ENCODE measurements around the gene CPED1.

The CPED1 gene

GRCh38 chr7:121300685-121301420 is 312.3 kb downstream of the CPED1 start:
- no peak overlapping the region for H2AFZ ChIP-seq (ENCODE audit: low read length, unreplicated experiment)
- H3K27me3 ChIP-seq (ENCODE audit: insufficient read depth, low read length), result no peaks in the 10 kb centered on the region
- no peak overlapping the region for H3K27ac ChIP-seq (ENCODE audit: low read depth, low read length)
- H3K4me3 ChIP-seq (ENCODE audit: low read depth, low read length), result no peak overlapping the region
- peaks cover 18% of the 10 kb centered on the region for H3K4me1 ChIP-seq (ENCODE audit: control insufficient read depth, insufficient read depth, low read length, unreplicated experiment)
- H3K36me3 ChIP-seq (ENCODE audit: insufficient read depth, low read length), result no peaks in the 10 kb centered on the region
- no peaks in the 10 kb centered on the region for H3K79me2 ChIP-seq (ENCODE audit: control insufficient read depth, insufficient read depth, low read length, unreplicated experiment)

- H3K27ac ChIP-seq (ENCODE audit: low read depth, low read length), result no peak overlapping the region
- H3K4me3 ChIP-seq (ENCODE audit: low read depth, low read length), result no peak overlapping the region
- no peaks in the 10 kb centered on the region for H3K36me3 ChIP-seq (ENCODE audit: insufficient read depth, low read length)
- H3K79me2 ChIP-seq (ENCODE audit: control insufficient read depth, insufficient read depth, low read length, unreplicated experiment), result no peaks in the 10 kb centered on the region
- peaks cover 18% of the 10 kb centered on the region for H3K4me1 ChIP-seq (ENCODE audit: control insufficient read depth, insufficient read depth, low read length, unreplicated experiment)
- H2AFZ ChIP-seq (ENCODE audit: low read length, unreplicated experiment), result no peak overlapping the region
- H3K27me3 ChIP-seq (ENCODE audit: insufficient read depth, low read length), result no peaks in the 10 kb centered on the region
These were observed 313.1 kb downstream of the CPED1 start for GRCh38 chr7:121301446-121302213.

- H3K4me3 ChIP-seq (ENCODE audit: low read depth, low read length), result no peak overlapping the region
- no peaks in the 10 kb centered on the region for H3K36me3 ChIP-seq (ENCODE audit: insufficient read depth, low read length)
- peaks cover 18% of the 10 kb centered on the region for H3K4me1 ChIP-seq (ENCODE audit: control insufficient read depth, insufficient read depth, low read length, unreplicated experiment)
- no peak overlapping the region for H2AFZ ChIP-seq (ENCODE audit: low read length, unreplicated experiment)
- no peaks in the 10 kb centered on the region for H3K27me3 ChIP-seq (ENCODE audit: insufficient read depth, low read length)
- no peaks in the 10 kb centered on the region for H3K79me2 ChIP-seq (ENCODE audit: control insufficient read depth, insufficient read depth, low read length, unreplicated experiment)
- no peak overlapping the region for H3K27ac ChIP-seq (ENCODE audit: low read depth, low read length)
These were observed 313.8 kb downstream of the CPED1 start for GRCh38 chr7:121302214-121302745.

- no peaks in the 10 kb centered on the region for H3K79me2 ChIP-seq (ENCODE audit: control insufficient read depth, insufficient read depth, low read length, unreplicated experiment)
- peaks cover 18% of the 10 kb centered on the region for H3K4me1 ChIP-seq (ENCODE audit: control insufficient read depth, insufficient read depth, low read length, unreplicated experiment)
- no peak overlapping the region for H3K4me3 ChIP-seq (ENCODE audit: low read depth, low read length)
- no peak overlapping the region for H3K27ac ChIP-seq (ENCODE audit: low read depth, low read length)
- H2AFZ ChIP-seq (ENCODE audit: low read length, unreplicated experiment), result no peak overlapping the region
- no peaks in the 10 kb centered on the region for H3K27me3 ChIP-seq (ENCODE audit: insufficient read depth, low read length)
- no peaks in the 10 kb centered on the region for H3K36me3 ChIP-seq (ENCODE audit: insufficient read depth, low read length)
These were observed 315.1 kb downstream of the CPED1 start for GRCh38 chr7:121303422-121304101.

GRCh38 chr7:121304102-121304658 is 315.7 kb downstream of the CPED1 start:
- H3K79me2 ChIP-seq (ENCODE audit: control insufficient read depth, insufficient read depth, low read length, unreplicated experiment), result no peaks in the 10 kb centered on the region
- peaks cover 18% of the 10 kb centered on the region for H3K4me1 ChIP-seq (ENCODE audit: control insufficient read depth, insufficient read depth, low read length, unreplicated experiment)
- H3K27ac ChIP-seq (ENCODE audit: low read depth, low read length), result no peak overlapping the region
- H3K4me3 ChIP-seq (ENCODE audit: low read depth, low read length), result no peak overlapping the region
- no peak overlapping the region for H2AFZ ChIP-seq (ENCODE audit: low read length, unreplicated experiment)
- no peaks in the 10 kb centered on the region for H3K36me3 ChIP-seq (ENCODE audit: insufficient read depth, low read length)
- no peaks in the 10 kb centered on the region for H3K27me3 ChIP-seq (ENCODE audit: insufficient read depth, low read length)

GRCh38 chr7:121305109-121305508 is 316.6 kb downstream of the CPED1 start:
- Histone ChIP-seq H3K4me1 (ENCODE audit: control insufficient read depth, insufficient read depth, low read length, unreplicated experiment) (peaks cover 18% of the 10 kb centered on the region), H3K4me3 (ENCODE audit: low read depth, low read length) (no peak overlapping the region), H3K79me2 (ENCODE audit: control insufficient read depth, insufficient read depth, low read length, unreplicated experiment) (no peaks in the 10 kb centered on the region), H3K36me3 (ENCODE audit: insufficient read depth, low read length) (no peaks in the 10 kb centered on the region), H3K27ac (ENCODE audit: low read depth, low read length) (no peak overlapping the region), H2AFZ (ENCODE audit: low read length, unreplicated experiment) (no peak overlapping the region), H3K27me3 (ENCODE audit: insufficient read depth, low read length) (no peaks in the 10 kb centered on the region)

- no peak overlapping the region for H3K27ac ChIP-seq (ENCODE audit: low read depth, low read length)
- no peaks in the 10 kb centered on the region for H3K79me2 ChIP-seq (ENCODE audit: control insufficient read depth, insufficient read depth, low read length, unreplicated experiment)
- H3K36me3 ChIP-seq (ENCODE audit: insufficient read depth, low read length), result no peaks in the 10 kb centered on the region
- no peak overlapping the region for H3K4me3 ChIP-seq (ENCODE audit: low read depth, low read length)
- H3K4me1 ChIP-seq (ENCODE audit: control insufficient read depth, insufficient read depth, low read length, unreplicated experiment), result peaks cover 15% of the 10 kb centered on the region
- no peak overlapping the region for H2AFZ ChIP-seq (ENCODE audit: low read length, unreplicated experiment)
- H3K27me3 ChIP-seq (ENCODE audit: insufficient read depth, low read length), result no peaks in the 10 kb centered on the region
These were observed 318.1 kb downstream of the CPED1 start for GRCh38 chr7:121306565-121306964.

GRCh38 chr7:121307021-121307574 is 318.6 kb downstream of the CPED1 start:
- Histone ChIP-seq H3K4me3 (ENCODE audit: low read depth, low read length) (no peak overlapping the region), H3K4me1 (ENCODE audit: control insufficient read depth, insufficient read depth, low read length, unreplicated experiment) (peaks cover 14% of the 10 kb centered on the region), H3K27me3 (ENCODE audit: insufficient read depth, low read length) (no peaks in the 10 kb centered on the region), H2AFZ (ENCODE audit: low read length, unreplicated experiment) (no peak overlapping the region), H3K36me3 (ENCODE audit: insufficient read depth, low read length) (no peaks in the 10 kb centered on the region), H3K79me2 (ENCODE audit: control insufficient read depth, insufficient read depth, low read length, unreplicated experiment) (no peaks in the 10 kb centered on the region), H3K27ac (ENCODE audit: low read depth, low read length) (no peak overlapping the region)

GRCh38 chr7:121313220-121313792 is 324.8 kb downstream of the CPED1 start:
- no peak overlapping the region for H3K27ac ChIP-seq (ENCODE audit: low read depth, low read length)
- no peaks in the 10 kb centered on the region for H3K27me3 ChIP-seq (ENCODE audit: insufficient read depth, low read length)
- H3K4me1 ChIP-seq (ENCODE audit: control insufficient read depth, insufficient read depth, low read length, unreplicated experiment), result peaks cover 13% of the 10 kb centered on the region
- no peaks in the 10 kb centered on the region for H3K79me2 ChIP-seq (ENCODE audit: control insufficient read depth, insufficient read depth, low read length, unreplicated experiment)
- H3K36me3 ChIP-seq (ENCODE audit: insufficient read depth, low read length), result no peaks in the 10 kb centered on the region
- H2AFZ ChIP-seq (ENCODE audit: low read length, unreplicated experiment), result peak overlapping the region; percentile 39
- peak overlapping the region; percentile 36 for H3K4me3 ChIP-seq (ENCODE audit: low read depth, low read length)

Data from ACC112 (cell line).